Activated CD4-positive, alpha-beta memory T cell treated with anti-CD3 and anti-CD28 coated beads, Interleukin-2, amount 10 ng/mL, durations not matched to agents 7 days and 5 days (primary cell): ENCODE measurements around the gene C1QTNF6. TPM values are rescaled to one million over a fixed set of nuclear protein-coding genes. Genes with fewer than 3 reads are reported as not detected.

Experiments used
- CTCF ChIA-PET: fragments of 350-600 bp; sonication (Branson Sonifier 250); formaldehyde crosslinking; loops from one replicate; lab custom pipeline; 2021; ENCODE audit warnings: antibody characterized with exemption, inconsistent platforms; lab: Charles Lee
- POLR2A ChIA-PET: fragments of 350-600 bp; sonication (Branson Sonifier 250); formaldehyde crosslinking; loops from one replicate; lab custom pipeline; 2021; ENCODE audit warnings: antibody characterized with exemption; lab: Charles Lee
- DNase-seq: peaks from one replicate; pipeline ENCODE4 v3.0.0-alpha.2; 2020
- H3K27ac Mint-ChIP-seq: one replicate; pipeline ENCODE4 v1.8.0; 2021; ENCODE audit warnings: mild to moderate bottlenecking, mixed read lengths
- H3K27me3 Mint-ChIP-seq: one replicate; pipeline ENCODE4 v1.8.0; 2021; ENCODE audit warnings: mixed read lengths
- H3K36me3 Mint-ChIP-seq: one replicate; pipeline ENCODE4 v1.8.0; 2021; ENCODE audit warnings: low read depth, mixed read lengths
- H3K4me1 Mint-ChIP-seq: one replicate; pipeline ENCODE4 v1.8.0; 2021; ENCODE audit warnings: mixed read lengths
- H3K4me3 Mint-ChIP-seq: one replicate; pipeline ENCODE4 v1.8.0; 2021; ENCODE audit warnings: mild to moderate bottlenecking, mixed read lengths
- H3K9me3 Mint-ChIP-seq: one replicate; pipeline ENCODE4 v1.8.0; 2021; ENCODE audit warnings: mixed read lengths
- total RNA-seq, 2 experiments: library from RNA; stranded (reverse); gene quantifications; one replicate each; pipeline ENCODE4 v1.2.3, GENCODE V29; 2021

The C1QTNF6 gene
- total RNA-seq, 2 experiments from 2014 or later, result 10.2 to 10.3 TPM

DNA sequence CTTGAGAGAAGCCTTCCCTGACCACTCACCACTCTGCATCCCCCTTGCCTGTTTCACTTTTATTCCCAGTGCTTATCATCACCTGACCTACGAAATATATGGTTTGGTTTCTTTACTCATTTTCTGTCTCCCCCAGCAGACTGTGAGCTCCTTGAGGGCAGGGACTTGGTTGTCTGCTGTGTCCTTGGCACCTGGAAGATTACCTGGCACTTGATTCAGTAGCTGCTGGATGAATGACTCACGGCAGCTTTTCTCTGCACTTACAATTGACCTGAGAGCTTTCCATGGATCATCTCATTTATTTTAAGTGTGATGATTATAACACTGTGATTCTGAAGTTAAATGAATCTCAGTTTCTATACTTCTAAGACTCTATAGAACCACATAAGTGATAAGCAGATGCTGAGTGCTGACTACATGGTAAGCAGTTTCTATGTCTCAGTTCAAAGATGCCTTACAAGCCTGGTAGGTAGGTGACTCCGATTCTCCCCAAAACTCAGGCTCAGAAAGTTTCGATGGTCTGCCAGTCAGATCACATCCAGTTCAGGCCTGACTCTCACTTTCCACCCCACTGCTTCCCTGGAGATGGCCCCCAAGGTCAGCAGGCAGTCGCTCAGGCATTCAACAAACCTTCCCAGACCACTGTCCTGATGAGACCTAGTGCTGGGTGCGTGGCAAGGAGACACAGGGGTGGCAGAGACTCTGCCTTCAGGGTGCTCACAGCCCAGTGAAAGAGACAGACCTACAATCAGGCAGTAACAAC lies 50.0 kb downstream of the C1QTNF6 start:
- ChIA-PET CTCF (no interaction called here), POLR2A (interaction anchor here (25.4 to 25.9 kb wide), 2 partner anchors 4 to 9 kb away, joined by 502 read pairs; partner anchors contain the start of gene IL2RB)
- Mint-ChIP-seq H3K4me1 (peaks cover 70% of the 10 kb centered on the region), H3K9me3 (no peaks in the 10 kb centered on the region), H3K27ac (peak overlapping the region; percentile 63), H3K4me3 (no peak overlapping the region), H3K36me3 (peaks cover 90% of the 10 kb centered on the region), H3K27me3 (no peaks in the 10 kb centered on the region)
- DNase-seq, result no peak

DNA sequence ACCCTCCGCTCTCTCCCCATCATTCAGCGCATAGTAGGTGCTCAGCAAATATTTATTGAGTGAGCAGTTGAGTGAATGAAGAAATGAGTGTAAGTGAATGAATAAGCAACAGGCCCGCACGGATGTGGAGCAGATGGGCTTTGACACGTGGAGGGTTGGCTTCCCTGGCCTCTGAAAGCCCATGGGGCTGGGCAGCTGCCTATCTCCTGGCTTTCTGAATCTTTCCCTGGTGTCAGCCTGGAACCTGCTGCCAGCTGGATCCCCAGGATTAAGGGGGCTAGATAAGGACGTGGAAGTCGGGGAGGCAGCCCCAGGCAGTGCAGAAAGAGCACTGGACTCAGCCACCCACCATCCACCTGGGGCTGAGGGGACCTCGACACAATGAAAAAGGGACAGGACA lies 50.9 kb downstream of the C1QTNF6 start:
- no peaks in the 10 kb centered on the region for H3K27me3 Mint-ChIP-seq
- no peak overlapping the region for H3K4me3 Mint-ChIP-seq
- DNase-seq, result no peak
- peaks cover 68% of the 10 kb centered on the region for H3K4me1 Mint-ChIP-seq
- CTCF ChIA-PET, result no interaction called here
- H3K9me3 Mint-ChIP-seq, result no peaks in the 10 kb centered on the region
- H3K36me3 Mint-ChIP-seq, result peaks cover 90% of the 10 kb centered on the region
- peak overlapping the region; percentile 59 for H3K27ac Mint-ChIP-seq
- POLR2A ChIA-PET, result interaction anchor here (25.4 to 25.9 kb wide), 2 partner anchors 5 to 8 kb away, joined by 502 read pairs; partner anchors contain the start of gene IL2RB

DNA sequence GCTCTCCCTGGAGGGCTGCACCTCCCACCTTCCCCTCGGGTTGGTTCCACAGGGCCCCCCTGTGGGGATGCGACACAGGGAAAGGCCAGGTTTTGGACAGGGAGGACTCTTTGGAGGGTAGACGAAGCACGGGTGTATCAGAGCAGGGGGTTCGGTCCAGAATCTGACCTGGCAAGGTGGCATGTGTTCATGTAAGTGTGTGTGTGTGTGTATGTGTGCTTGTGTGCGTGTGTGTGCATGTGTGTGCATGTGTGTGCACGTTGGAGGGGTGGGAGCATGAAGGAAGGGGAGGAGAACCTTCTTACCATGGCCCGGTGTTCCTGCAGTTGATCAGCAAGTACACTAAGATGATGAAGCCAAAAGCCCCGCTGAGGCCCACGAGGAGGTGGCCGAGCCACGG lies 53.0 kb downstream of the C1QTNF6 start:
- Mint-ChIP-seq H3K36me3 (peaks cover 90% of the 10 kb centered on the region), H3K4me1 (peaks cover 57% of the 10 kb centered on the region), H3K27me3 (no peaks in the 10 kb centered on the region), H3K9me3 (no peaks in the 10 kb centered on the region), H3K4me3 (no peak overlapping the region), H3K27ac (no peak overlapping the region)
- POLR2A ChIA-PET, result interaction anchor here (0.8 to 25.9 kb wide), 4 partner anchors 6 to 53 kb away, joined by 3 to 502 read pairs (median 253); partner anchors contain the start of gene IL2RB
- CTCF ChIA-PET, result interaction anchor here (1.5 kb wide), 1 partner anchor 13 kb away, joined by 4 read pairs; no protein-coding TSS in a partner anchor
- no peak for DNase-seq

DNA sequence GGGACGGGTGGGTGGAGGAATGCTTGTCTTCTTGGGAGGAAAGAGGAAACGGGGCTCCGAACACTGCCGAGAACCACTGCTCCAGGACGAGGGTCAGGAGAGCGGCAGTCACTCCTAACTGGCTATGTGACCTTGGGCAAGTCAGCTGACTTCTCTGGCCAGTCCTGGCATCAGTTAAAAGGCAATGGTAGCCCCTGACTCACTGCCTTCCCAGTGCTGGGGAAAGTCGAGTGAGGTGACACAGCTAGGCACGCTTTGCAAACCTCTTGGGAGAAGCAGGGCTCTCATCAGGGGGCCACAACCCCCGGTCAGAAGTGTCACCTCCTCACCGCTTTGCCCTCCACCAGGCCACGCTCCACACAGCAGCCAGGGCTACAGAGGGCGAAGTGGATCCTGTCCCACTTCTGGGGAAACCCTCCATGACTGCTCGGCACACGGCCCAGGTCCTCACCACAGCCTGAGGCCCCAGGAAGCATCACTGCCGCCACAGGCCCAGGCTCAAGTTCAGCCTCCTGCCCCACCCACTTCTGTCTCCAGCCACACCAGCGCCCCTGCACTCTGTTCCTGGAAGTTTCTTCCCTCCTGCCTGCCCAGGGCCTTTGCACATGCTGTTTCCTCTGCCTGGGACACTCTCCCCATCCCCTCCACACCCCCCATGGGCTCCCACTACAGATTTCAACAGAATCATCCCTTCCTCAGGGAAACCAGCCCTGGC lies 54.6 kb downstream of the C1QTNF6 start:
- Mint-ChIP-seq H3K4me1 (peaks cover 47% of the 10 kb centered on the region), H3K4me3 (no peak overlapping the region), H3K27me3 (no peaks in the 10 kb centered on the region), H3K27ac (peak overlapping the region; percentile 49), H3K36me3 (peaks cover 88% of the 10 kb centered on the region), H3K9me3 (no peaks in the 10 kb centered on the region)
- no peak for DNase-seq
- ChIA-PET POLR2A (interaction anchor here (1.8 to 25.9 kb wide), 3 partner anchors 4 to 54 kb away, joined by 10 to 502 read pairs (median 502); partner anchors contain the start of gene IL2RB), CTCF (interaction anchor here (2.6 kb wide), 1 partner anchor 54 kb away, joined by 9 read pairs; no protein-coding TSS in a partner anchor)

DNA sequence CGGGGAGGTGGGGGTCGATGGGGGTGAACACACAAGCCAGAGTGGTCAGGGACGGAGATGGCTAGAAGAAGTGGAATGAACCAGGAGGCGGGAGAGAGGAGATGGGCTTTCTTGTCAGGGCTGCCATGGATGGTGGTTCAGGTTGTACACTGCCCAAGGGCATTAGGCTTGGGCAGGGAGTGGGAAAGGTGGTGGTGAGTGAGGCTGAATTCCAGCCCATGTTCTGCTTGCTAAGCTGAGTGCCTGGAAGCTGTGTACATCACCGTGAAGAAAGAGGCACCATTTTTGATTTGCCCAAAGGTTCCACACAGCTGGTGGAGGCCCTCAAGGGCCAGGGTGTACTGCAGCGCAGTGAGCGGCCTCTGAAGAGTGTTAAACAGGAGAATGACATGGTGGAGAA lies 55.3 kb downstream of the C1QTNF6 start:
- H3K4me3 Mint-ChIP-seq, result no peak overlapping the region
- DNase-seq, result no peak
- ChIA-PET CTCF (interaction anchor here (2.6 kb wide), 1 partner anchor 53 kb away, joined by 9 read pairs; no protein-coding TSS in a partner anchor), POLR2A (interaction anchor here (0.8 to 25.9 kb wide), 7 partner anchors 4 to 64 kb away, joined by 3 to 502 read pairs (median 3); partner anchors contain the start of gene IL2RB)
- H3K27me3 Mint-ChIP-seq, result no peaks in the 10 kb centered on the region
- no peaks in the 10 kb centered on the region for H3K9me3 Mint-ChIP-seq
- H3K36me3 Mint-ChIP-seq, result peaks cover 86% of the 10 kb centered on the region
- peaks cover 40% of the 10 kb centered on the region for H3K4me1 Mint-ChIP-seq
- peak overlapping the region; percentile 48 for H3K27ac Mint-ChIP-seq

Other genes starting within 250 kb of the C1QTNF6 start
- 1 to 10 TPM; 7.2 to 8.3 TPM for gene TST, start 168.8 kb downstream of the C1QTNF6 start, total RNA-seq
- gene MPST, start 168.5 kb downstream of the C1QTNF6 start, total RNA-seq, result 10 to 100 TPM; 29.6 to 32.7 TPM
- gene KCTD17, start 136.5 kb downstream of the C1QTNF6 start, total RNA-seq, result 10 to 100 TPM; 34.5 to 36.3 TPM
- gene TMPRSS6, start 78.5 kb downstream of the C1QTNF6 start, total RNA-seq, result 10 to 100 TPM; 14.0 to 14.7 TPM
- 100 to 1,000 TPM; 320 to 323 TPM for gene IL2RB, start 38.3 kb downstream of the C1QTNF6 start, total RNA-seq
- gene SSTR3, start 24.2 kb upstream of the C1QTNF6 start, total RNA-seq, result 1 to 10 TPM; 3.4 to 3.9 TPM
- gene RAC2, start 56.0 kb upstream of the C1QTNF6 start, total RNA-seq, result 1,000 to 10,000 TPM in 1 of 2 experiments, 100 to 1,000 TPM in 1; 984 to 1,005 TPM
- gene CYTH4, start 94.3 kb upstream of the C1QTNF6 start, total RNA-seq, result 100 to 1,000 TPM; 114 to 126 TPM
- gene ELFN2, start 239.2 kb upstream of the C1QTNF6 start, total RNA-seq, result under 1 TPM; 0.28 to 0.38 TPM